ENCODE results near the gene PLD1. TPM values are rescaled to one million over a fixed set of nuclear protein-coding genes. Genes with fewer than 3 reads are reported as not detected.
A peak's percentile ranks its signal among the peaks of the same experiment; 100 is the strongest.

The PLD1 gene
- total RNA-seq, 4 donors from 2014 or later: 30.9 to 67.9 (median 56.0) TPM

GRCh38 chr3:171824824-171825221 lies 14.5 kb upstream of the PLD1 start:
- DNase-seq: no peak
- no peak overlapping the region for H3K4me3 ChIP-seq
- H3K36me3 ChIP-seq: no peaks in the 10 kb centered on the region
- H3K9me3 ChIP-seq: no peaks in the 10 kb centered on the region
- WGBS, 2 donors: 56 to 79% methylated on average over 7 of the region's 7 CpGs
- H3K27ac ChIP-seq: peak overlapping the region in 3 of 4 donors; percentile 39 to 79 (median 66)
- intact Hi-C loops (cut with DNase I): loop anchor here (10.0 kb wide), 1 partner anchor 50 kb away; no protein-coding TSS in a partner anchor
- no peaks in the 10 kb centered on the region for H3K27me3 ChIP-seq
- no peak for TF ChIP-seq CTCF (IDR thresholded peaks at IDR 0.05)
- no peak for TF ChIP-seq POLR2A (IDR thresholded peaks at IDR 0.05)
- H3K4me1 ChIP-seq: peaks cover 0 to 31% (median 12%) of the 10 kb centered on the region in 3 donors

- no peak overlapping the region for H3K27ac ChIP-seq
- TF ChIP-seq CTCF (IDR thresholded peaks at IDR 0.05) (no peak), POLR2A (IDR thresholded peaks at IDR 0.05) (no peak)
- DNase-seq: no peak
- H3K27me3 ChIP-seq: no peaks in the 10 kb centered on the region
- H3K4me3 ChIP-seq: no peak overlapping the region
- H3K4me1 ChIP-seq: peaks cover 0 to 24% (median 8%) of the 10 kb centered on the region in 3 donors
- H3K36me3 ChIP-seq: no peaks in the 10 kb centered on the region
- intact Hi-C loops (cut with DNase I): loop anchor here (10.0 kb wide), 1 partner anchor 49 kb away; no protein-coding TSS in a partner anchor
- no peaks in the 10 kb centered on the region for H3K9me3 ChIP-seq
- 73 to 76% methylated on average over 6 of the region's 6 CpGs for WGBS, 2 donors
Observed at GRCh38 chr3:171824116-171824515, 13.8 kb upstream of the PLD1 start.

- intact Hi-C loops (cut with DNase I): loop anchor here (10.0 kb wide), 1 partner anchor 48 kb away; no protein-coding TSS in a partner anchor
Observed at GRCh38 chr3:171822431-171823106, 12.3 kb upstream of the PLD1 start.

GRCh38 chr3:171821778-171822358 lies 11.6 kb upstream of the PLD1 start:
- no peaks in the 10 kb centered on the region for H3K9me3 ChIP-seq
- H3K27ac ChIP-seq: no peak overlapping the region
- intact Hi-C loops (cut with DNase I): loop anchor here (10.0 kb wide), 1 partner anchor 47 kb away; no protein-coding TSS in a partner anchor
- 66 to 89% methylated on average over 2 of the region's 2 CpGs for whole genome bisulfite sequencing, 2 donors
- TF ChIP-seq CTCF (IDR thresholded peaks at IDR 0.05) (no peak), POLR2A (IDR thresholded peaks at IDR 0.05) (no peak)
- H3K27me3 ChIP-seq: no peaks in the 10 kb centered on the region
- peaks cover 0 to 18% (median 5%) of the 10 kb centered on the region in 3 donors for H3K4me1 ChIP-seq
- no peak for DNase-seq
- no peaks in the 10 kb centered on the region for H3K36me3 ChIP-seq
- H3K4me3 ChIP-seq: no peak overlapping the region

More at GRCh38 chr3:171822431-171823106, 12.3 kb upstream of the PLD1 start:
- no peak for DNase-seq
- Histone ChIP-seq H3K4me3 (no peak overlapping the region), H3K9me3 (no peaks in the 10 kb centered on the region), H3K27me3 (no peaks in the 10 kb centered on the region), H3K27ac (no peak overlapping the region), H3K4me1 (peaks cover 0 to 18% (median 5%) of the 10 kb centered on the region in 3 donors), H3K36me3 (no peaks in the 10 kb centered on the region)
- WGBS, 2 donors: 69 to 86% methylated on average over 4 of the region's 4 CpGs
- no peak for TF ChIP-seq POLR2A (IDR thresholded peaks at IDR 0.05)
- no peak for TF ChIP-seq CTCF (IDR thresholded peaks at IDR 0.05)

GRCh38 chr3:171821044-171821443 lies 10.8 kb upstream of the PLD1 start:
- Histone ChIP-seq H3K36me3 (no peaks in the 10 kb centered on the region), H3K27ac (no peak overlapping the region), H3K4me3 (no peak overlapping the region), H3K9me3 (no peaks in the 10 kb centered on the region), H3K27me3 (no peaks in the 10 kb centered on the region), H3K4me1 (peaks cover 0 to 18% (median 5%) of the 10 kb centered on the region in 3 donors)
- TF ChIP-seq CTCF (IDR thresholded peaks at IDR 0.05): no peak
- TF ChIP-seq POLR2A (IDR thresholded peaks at IDR 0.05): no peak
- no peak for DNase-seq
- 83 to 90% methylated on average over 3 of the region's 3 CpGs for WGBS, 2 donors
- intact Hi-C loops (cut with DNase I): loop anchor here (10.0 kb wide), 1 partner anchor 46 kb away; no protein-coding TSS in a partner anchor

Measured in esophagus squamous epithelium (tissue), 5 donors.